ENCODE results near the gene SGCA. TPM values are rescaled to one million over a fixed set of nuclear protein-coding genes. Genes with fewer than 3 reads are reported as not detected.

The SGCA gene
- total RNA-seq, 1 experiment from 2014 or later, result 0.24 TPM

GRCh38 chr17:50211249-50212120 is 45.7 kb downstream of the SGCA start:
- H3K4me1 Mint-ChIP-seq, result peaks cover 65 to 76% of the 10 kb centered on the region in 2 experiments
- Histone ChIP-seq H3K14ac (ENCODE audit: insufficient read depth, low read length) (no peak overlapping the region; the same call in none of the 2 replicates), H2BK120ac (ENCODE audit: low read depth, low read length, poor library complexity, severe bottlenecking) (no peak overlapping the region), H2AK5ac (ENCODE audit: insufficient read length, low read length) (no peak overlapping the region), H3K23me2 (ENCODE audit: insufficient read length, low read depth, low read length, poor library complexity, severe bottlenecking) (peaks cover 3% of the 10 kb centered on the region), H3K23ac (ENCODE audit: insufficient read length, low read depth, low read length) (no peak overlapping the region), H3K79me1 (ENCODE audit: insufficient read depth, low read depth, low read length, poor library complexity, severe bottlenecking) (no peaks in the 10 kb centered on the region), H3K9me3 (ENCODE audit: control insufficient read depth, low read depth, low read length) (no peaks in the 10 kb centered on the region), H4K20me1 (ENCODE audit: control insufficient read depth, insufficient read depth, insufficient read length) (no peaks in the 10 kb centered on the region), H2BK15ac (ENCODE audit: low read depth, low read length) (no peak overlapping the region), H3T11ph (ENCODE audit: low read length) (no peak overlapping the region), H2AFZ (ENCODE audit: low read length) (no peak overlapping the region), H2BK12ac (ENCODE audit: insufficient read length, low read depth, low read length) (no peak overlapping the region), H3K9ac (ENCODE audit: extremely low read depth, insufficient read length, low read length) (no peak overlapping the region), H2BK20ac (ENCODE audit: low read depth, low read length, poor library complexity, severe bottlenecking) (no peak overlapping the region), H3K79me2 (ENCODE audit: insufficient read depth, low read length) (no peaks in the 10 kb centered on the region), H4K8ac (replicated peaks; ENCODE audit: insufficient read length, low read depth, low read length) (no peak overlapping the region), H3K4me2 (ENCODE audit: insufficient read depth, insufficient read length, low read length) (no peak overlapping the region), H3K27me3 (ENCODE audit: insufficient read depth, low read length) (no peaks in the 10 kb centered on the region), H3K4ac (ENCODE audit: low read depth, low read length) (no peak overlapping the region), H3K18ac (ENCODE audit: insufficient read length, low read depth, low read length) (no peak overlapping the region), H3K4me1 (ENCODE audit: insufficient read depth, low read length) (peaks cover 21% of the 10 kb centered on the region), H3K27ac (ENCODE audit: insufficient read length, low read depth, low read length) (no peak overlapping the region), H2BK5ac (ENCODE audit: insufficient read length, low read length) (no peak overlapping the region), H3K56ac (ENCODE audit: insufficient read length, low read depth, low read length) (no peak overlapping the region), H4K5ac (ENCODE audit: insufficient read length, low read depth, low read length) (no peak overlapping the region), H4K91ac (ENCODE audit: insufficient read length, low read depth, low read length) (no peak overlapping the region)
- no peaks in the 10 kb centered on the region; a peak in 1 of 7 replicates for H3K36me3 Mint-ChIP-seq (ENCODE audit: insufficient read depth in 1 of 3, low read depth in 3 of 3)
- peaks cover 17% of the 10 kb centered on the region for H3K27me3 Mint-ChIP-seq (ENCODE audit: low read depth)
- H3K9me3 Mint-ChIP-seq, result no peaks in the 10 kb centered on the region; a peak in 2 of 5 replicates
- H3K27ac Mint-ChIP-seq, result peak overlapping the region in 2 of 3 experiments; percentile 3 to 57; a peak in 2 of 7 replicates
- DNase-seq, result peak; percentile 34
- peak overlapping the region; percentile 32 to 35; a peak in 2 of 5 replicates for H3K4me3 Mint-ChIP-seq
- WGBS (ENCODE audit: extremely low coverage, insufficient read length, low lambda C conversion rate), result no CpG with 5 or more reads among the region's 9 CpGs
- TF ChIP-seq CTCF (conservative IDR thresholded peaks at IDR 0.05), result no peak

All from H9 (cell line).